GM19043 (cell line): ENCODE data around the gene SRF.

Experiments
- ATAC-seq: cut with Tn5 transposase; IDR thresholded peaks from one replicate; pipeline ENCODE4 v1.9.1; 2021; ENCODE audit warnings: low read depth; ENCODE audit not compliant: unreplicated experiment

Gene SRF

DNA sequence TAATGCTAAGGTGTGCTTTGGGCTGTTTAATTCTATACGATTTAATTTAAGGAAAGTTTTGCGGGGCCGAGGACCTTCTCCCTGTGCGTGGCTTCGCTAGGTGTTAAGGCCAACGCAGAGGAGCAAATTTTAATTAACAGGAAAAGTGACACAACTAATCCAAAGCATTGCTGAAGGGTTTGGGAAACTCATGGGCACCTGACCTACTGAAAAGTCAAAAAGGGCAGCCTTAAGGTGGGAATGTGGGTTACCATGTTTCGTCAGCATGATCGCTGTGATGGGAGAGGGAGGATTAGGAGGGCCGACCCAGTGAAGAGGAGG lies 10.5 kb downstream of the SRF start:
- ATAC-seq = no peak

DNA sequence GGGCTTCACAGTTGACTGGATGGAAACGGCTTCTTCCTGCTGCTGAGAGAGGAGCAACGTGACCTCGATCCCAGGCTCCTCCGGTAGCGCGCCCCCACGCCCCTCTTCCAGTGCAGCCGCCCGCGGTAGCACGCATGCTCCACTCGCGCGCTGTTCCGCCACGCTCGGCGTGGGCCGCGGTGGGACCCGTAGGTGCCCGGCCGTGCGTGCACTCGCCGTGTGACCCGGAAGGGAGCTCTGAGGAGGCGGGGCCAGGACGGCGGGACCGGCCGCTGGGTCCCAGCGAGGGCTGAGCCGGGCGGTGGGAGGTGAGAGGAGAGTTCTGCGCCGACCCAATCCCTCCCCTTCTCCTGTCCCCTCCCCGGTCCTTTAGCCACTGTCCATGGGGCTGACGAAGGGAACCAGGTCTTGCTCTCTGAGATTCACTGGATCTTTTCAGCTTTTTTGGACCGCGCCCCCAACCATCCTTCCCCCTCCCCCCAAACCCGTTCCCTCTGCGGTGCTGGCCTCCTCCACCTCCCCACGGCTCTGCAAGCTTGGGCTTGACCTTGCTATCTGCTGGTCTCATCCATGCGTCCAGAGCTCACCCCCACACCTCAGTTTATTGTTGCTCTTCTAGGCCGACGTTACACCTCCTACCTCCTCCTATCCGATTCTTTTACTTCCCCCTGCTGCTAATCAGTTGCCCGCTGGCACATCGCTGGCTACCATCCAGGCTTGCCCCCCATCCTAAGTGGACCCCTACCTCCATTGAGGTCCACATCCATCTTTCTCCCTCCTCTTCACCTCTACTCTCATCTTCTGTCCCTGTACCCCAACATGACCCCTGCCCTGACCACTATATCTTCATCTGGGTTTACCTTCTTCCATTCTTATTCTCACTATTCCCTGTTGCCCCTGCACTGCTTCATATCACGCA lies 11.1 kb downstream of the SRF start, which contains the start of gene CUL9:
TSS of gene CUL9 (plus strand) at position 255 of the 919 bp plus-strand sequence. CDS start 2,115 bp downstream, outside the sequence.
- ATAC-seq = peak; percentile 94

DNA sequence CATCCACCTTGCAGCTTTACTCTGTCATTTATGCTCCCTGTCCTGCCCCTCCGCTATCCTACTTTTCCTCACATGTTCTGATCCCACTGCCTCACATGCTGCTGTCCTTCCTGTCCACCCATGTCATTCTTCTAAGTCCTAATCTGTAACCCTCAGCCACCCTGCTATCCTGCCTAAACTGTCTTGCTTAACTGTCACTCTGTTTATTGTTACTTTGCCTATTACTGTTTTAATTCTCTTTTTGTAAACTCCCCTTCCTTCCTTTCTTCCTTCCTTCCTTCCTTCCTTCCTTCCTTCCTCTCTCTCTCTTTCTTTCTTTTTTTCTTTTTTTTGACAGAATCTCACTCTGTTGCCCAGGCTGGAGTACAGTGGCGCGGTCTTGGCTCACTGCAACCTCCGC lies 12.4 kb downstream of the SRF start:
- ATAC-seq = no peak

DNA sequence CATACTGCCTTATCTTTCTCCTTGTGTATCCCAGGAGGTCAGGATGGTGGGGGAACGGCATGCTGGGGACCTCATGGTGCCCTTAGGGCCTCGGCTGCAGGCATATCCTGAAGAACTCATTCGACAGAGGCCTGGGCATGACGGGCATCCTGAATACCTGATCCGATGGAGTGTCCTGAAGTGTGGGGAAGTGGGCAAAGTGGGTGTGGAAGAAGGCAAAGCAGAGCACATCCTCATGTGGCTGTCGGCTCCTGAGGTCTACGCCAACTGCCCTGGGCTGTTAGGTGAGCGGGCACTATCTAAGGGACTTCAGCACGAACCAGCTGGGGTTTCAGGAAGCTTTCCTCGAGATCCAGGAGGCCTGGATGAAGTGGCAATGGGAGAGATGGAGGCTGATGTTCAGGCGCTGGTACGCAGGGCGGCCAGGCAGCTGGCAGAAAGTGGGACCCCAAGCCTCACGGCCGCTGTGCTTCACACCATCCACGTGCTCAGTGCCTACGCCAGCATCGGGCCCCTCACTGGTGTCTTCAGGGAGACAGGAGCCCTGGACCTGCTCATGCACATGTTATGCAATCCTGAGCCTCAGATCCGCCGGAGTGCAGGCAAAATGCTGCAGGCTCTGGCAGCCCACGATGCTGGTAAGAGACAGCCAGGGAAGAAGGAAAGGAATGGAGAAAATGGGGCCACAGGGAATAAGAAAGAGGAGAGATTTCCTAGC lies 13.4 kb downstream of the SRF start:
- ATAC-seq = no peak

DNA sequence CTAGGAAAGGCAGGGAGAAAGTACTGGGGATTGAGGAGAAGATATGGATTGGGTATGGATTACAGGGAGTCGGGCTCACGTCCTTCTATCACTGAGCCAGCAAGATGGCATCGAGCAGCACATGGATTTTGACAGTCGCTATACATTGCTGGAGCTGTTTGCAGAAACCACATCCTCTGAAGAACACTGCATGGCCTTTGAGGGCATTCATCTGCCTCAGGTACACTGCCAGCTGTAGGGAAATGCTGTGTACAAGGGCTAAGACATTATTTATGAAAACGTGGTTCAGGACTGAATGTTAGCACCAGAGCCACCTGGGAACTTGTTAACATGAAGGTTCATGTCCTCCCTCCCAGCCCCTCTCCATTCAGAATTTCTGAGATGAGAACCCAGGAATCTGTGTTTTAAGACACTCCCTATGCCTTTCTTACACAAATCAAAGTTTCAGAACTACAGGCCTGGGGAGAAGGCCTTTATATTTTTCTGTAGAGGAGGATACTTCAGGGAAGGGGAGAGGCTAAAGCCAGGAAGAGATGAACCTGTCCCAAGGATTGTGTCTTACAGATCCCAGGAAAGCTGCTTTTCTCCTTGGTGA lies 14.4 kb downstream of the SRF start:
- no peak for ATAC-seq

DNA sequence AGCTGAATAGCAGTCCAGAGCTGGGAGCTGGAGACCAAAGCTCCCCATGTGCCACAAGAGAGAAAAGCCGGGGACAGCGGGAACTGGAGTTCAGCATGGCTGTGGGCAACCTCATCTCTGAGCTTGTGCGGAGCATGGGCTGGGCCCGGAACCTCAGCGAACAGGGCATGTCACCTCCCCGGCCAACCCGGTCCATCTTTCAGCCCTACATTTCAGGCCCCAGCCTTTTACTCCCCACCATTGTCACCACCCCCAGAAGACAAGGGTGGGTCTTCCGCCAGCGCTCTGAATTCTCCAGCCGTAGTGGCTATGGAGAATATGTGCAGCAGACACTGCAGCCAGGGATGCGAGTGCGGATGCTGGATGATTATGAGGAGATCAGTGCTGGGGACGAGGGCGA lies 14.9 kb downstream of the SRF start:
- ATAC-seq = no peak

DNA sequence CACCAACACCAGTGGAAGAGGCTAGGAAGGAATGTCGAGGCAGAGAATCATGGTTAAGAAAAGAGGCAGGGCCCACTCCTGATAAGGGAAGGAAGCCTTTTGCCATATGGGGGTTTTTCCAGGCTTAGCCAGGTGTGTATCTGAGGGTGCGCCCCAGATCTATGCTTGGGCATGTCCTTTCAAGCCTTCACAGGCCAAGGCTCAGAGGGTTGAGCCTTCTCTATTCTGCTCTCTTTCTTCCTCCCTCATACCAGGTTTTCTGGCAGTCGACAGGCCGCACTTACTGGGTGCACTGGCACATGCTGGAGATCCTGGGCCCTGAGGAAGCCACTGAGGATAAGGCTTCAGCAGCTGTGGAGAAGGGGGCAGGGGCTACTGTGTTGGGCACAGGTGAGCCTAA lies 15.6 kb downstream of the SRF start:
- no peak for ATAC-seq

DNA sequence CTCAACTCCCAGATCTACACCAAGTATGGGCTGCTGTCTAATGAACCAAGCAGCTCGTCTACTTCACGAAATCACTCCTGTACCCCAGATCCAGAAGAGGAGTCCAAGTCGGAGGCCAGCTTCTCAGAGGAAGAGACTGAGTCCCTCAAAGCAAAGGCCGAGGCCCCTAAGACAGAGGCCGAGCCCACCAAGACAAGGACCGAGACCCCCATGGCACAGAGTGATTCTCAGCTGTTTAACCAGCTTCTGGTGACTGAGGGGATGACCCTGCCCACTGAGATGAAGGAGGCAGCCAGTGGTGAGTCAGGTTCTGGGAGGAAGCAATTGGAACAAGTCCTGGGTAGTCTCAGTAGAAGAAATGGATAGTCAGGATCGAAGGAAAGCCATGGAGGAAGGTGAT lies 16.8 kb downstream of the SRF start:
- no peak for ATAC-seq

DNA sequence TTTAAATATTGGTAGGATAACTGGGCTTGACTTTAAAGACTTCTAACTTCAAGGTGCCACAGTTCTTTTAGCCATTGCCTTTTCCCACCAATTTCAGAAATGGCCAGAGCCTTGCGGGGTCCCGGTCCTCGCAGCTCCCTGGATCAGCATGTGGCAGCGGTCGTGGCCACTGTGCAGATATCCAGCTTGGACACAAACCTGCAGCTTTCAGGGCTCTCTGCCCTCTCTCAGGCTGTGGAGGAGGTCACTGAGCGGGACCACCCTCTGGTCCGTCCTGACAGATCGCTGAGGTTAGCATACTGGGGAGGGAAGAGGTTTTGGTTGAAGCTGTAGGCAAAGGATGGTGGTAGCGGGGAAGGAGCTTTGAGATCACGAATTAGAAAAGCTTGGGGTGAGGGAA lies 17.4 kb downstream of the SRF start:
- no peak for ATAC-seq

DNA sequence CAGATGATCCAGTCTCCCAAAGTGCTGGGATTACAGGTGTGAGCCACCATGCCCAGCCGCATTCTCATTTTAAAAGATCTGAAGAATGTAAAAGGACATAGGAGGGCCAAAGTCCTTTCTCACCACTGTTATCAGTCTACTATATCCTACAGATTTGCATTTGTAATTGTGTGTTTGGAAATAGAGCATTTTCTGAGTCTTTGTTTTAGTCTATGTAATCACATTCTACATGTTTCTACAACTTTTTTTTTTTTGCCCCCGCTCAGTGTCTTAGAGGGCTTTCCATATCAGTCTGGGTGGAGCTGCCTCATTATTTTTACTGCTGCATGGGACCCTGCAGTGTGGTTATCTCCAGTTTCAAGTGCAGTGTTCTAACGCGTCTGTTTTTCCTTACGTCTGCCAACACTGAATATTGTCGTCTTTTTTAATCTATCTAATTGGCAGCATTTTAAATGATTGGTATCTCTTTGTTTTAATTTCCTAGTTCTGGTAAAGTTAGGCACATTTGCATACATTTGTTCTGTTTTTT lies 18.8 kb downstream of the SRF start:
- no peak for ATAC-seq

DNA sequence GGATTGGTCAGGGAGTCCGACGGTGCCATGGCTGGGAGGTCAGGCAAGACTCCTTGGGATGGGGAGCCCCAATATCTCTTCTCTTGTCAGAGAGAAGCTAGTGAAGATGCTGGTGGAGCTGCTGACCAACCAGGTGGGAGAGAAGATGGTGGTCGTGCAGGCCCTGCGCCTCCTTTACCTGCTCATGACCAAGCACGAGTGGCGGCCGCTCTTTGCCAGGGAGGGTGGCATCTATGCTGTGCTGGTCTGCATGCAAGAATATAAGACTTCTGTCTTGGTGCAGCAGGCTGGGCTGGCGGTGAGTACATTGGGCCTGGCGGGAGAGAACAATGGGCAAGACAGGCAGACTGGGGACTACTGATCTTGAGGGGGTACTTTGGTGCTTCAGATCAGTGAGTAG lies 21.8 kb downstream of the SRF start:
- ATAC-seq = no peak

DNA sequence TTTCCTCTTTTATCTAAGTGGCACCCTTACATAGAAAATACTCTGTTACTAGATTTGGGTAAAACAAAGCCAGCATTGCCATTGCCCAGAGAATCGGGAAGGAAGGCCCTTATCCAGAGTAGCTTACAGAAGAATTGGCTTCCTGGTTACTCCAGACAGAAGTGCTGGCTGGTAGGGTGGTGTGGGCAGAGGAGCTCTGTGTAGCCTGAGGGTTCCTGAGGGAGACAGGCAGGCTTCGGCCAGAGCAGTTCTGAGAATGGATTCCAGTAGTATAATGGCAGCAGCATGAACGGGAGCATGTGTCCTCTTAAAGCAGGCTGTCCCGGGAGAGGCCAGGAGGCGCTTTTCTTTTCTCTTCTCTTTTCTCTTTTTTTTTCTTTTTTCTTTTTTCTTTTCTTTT lies 22.9 kb downstream of the SRF start:
- no peak for ATAC-seq

DNA sequence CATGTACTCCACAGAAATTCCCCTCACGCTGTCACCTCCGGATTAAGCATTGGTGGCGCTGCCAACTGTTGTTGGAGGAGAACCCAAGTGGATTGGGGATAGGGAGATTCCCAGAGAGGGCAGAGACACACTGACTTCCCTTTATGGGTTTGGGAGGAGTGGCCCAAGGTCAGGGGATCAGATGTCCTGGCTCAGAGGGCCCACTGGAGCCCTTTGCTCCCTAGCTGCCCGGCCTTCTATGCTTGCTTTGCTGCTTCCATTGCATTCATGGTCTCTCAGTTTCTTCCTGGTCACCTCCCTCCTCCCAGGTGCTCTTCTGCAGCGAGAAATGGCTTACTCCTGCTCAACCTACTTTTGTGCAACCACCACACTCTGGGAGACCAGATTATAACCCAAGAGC lies 25.3 kb downstream of the SRF start:
- ATAC-seq = no peak

DNA sequence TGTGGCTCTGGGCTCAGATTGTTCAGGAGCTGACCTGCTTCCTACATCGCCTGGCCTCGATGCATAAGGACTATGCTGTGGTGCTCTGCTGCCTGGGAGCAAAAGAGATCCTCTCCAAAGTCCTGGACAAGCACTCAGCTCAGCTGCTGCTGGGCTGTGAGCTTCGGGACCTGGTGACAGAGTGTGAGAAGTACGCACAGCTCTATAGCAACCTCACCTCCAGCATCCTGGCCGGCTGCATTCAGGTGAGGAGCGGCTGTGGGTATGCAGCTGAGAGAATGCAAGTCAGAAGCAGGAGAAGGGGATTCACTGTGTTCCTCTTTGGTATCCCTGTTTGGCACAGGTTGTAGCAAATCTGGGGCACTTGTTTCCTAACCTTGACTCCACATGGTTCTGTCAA lies 28.8 kb downstream of the SRF start:
- no peak for ATAC-seq

DNA sequence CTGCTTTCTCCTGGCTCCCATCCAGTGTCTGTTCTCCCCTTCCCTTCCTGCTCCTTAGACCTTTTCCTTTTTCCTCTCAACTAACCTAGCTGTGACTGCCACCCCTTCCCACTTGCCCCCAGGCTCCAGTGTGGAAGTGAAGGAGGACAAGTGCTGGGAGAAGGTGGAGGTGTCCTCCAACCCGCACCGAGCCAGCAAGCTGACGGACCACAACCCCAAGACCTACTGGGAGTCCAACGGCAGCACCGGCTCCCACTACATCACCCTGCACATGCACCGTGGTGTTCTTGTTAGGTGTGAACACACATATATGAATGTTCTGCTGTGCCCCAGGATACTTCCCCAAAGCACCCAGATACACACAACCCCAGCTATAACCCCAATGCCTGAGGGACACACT lies 29.5 kb downstream of the SRF start:
- no peak for ATAC-seq

DNA sequence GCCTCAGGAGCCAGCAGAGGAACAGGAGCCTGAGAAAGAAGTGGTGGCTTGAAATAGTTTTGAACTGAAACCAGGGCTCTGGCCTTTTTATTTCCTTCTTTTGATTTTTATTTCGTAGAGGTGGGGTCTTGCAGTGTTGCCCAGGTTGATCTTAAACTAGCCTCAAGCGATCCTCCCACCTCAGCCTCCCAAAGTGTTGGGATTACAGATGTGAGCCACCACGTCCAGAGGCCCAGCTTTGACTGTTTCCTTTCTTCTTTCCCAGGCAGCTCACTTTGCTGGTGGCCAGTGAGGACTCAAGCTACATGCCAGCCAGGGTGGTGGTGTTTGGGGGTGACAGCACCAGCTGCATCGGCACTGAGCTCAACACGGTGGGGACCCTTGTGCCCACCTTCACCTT lies 31.4 kb downstream of the SRF start:
- no peak for ATAC-seq

DNA sequence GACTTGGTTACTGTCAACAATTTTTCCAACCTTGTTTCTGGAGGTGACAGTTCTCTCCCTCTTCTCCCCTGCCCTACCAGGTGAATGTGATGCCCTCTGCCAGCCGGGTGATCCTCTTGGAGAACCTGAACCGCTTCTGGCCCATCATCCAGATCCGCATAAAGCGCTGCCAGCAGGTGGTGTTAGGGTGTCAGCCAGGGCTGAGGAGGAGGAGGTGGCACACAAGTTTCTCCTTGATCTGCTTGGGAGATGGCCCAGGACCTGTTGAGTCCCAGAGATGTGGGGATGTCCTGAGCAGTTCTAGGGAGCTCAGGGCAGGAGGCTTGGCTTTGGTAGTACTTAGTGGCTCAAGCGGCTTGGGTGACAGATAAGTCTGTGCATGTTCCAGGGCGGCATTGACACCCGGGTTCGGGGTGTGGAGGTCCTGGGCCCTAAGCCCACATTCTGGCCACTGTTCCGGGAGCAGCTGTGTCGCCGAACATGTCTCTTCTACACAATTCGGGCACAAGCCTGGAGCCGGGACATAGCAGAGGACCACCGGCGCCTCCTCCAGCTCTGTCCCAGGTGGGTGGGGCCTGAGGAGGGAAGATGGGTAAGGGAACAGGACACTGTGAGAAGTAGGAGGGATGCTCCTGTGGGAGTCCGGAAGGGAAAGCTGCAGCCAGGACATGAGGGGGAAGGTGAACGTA lies 32.1 kb downstream of the SRF start:
- no peak for ATAC-seq

DNA sequence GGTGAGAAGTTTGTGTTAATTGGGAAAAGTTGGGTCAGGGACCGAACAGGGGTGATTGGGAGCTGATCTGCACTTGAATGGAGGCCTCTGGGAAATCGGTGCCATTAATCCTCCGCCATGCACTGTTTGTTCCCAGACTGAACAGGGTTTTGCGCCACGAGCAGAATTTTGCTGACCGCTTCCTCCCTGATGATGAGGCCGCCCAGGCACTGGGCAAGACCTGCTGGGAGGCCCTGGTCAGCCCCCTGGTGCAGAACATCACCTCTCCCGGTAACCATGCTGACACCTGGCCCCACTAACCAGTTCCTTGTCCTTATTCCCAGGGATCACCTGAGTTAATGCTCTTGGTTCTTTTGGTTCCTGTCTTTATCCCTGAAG lies 32.6 kb downstream of the SRF start:
- ATAC-seq = no peak

DNA sequence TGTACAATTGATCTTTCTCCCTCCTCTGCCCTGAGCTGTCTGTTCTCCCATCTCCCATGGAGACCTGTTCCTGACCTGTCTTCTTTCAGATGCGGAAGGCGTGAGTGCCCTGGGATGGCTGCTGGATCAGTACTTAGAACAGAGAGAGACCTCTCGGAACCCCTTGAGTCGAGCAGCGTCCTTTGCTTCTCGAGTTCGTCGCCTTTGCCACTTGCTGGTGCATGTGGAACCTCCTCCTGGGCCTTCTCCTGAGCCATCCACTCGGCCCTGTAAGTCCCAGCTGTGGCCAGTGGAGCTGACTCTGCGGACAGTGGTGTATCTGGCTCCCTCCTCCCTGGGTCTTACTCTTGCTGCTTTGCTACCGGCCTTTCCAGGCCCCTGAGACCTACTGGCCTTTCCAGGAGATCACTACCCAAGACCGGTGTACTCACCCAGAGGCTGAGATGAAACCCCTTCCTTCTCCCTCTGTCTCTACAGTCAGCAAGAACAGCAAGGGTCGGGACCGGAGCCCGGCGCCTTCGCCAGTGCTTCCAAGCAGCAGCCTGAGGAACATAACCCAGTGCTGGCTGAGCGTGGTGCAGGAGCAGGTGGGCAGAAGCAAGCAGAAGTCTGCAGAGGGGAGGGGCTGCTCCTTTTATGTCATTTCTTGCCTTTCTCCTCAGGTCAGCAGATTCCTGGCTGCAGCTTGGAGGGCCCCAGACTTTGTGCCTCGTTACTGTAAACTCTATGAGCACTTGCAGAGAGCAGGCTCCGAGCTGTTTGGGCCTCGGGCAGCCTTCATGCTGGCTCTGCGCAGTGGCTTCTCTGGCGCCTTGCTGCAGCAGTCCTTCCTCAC lies 33.4 kb downstream of the SRF start:
- ATAC-seq = no peak

DNA sequence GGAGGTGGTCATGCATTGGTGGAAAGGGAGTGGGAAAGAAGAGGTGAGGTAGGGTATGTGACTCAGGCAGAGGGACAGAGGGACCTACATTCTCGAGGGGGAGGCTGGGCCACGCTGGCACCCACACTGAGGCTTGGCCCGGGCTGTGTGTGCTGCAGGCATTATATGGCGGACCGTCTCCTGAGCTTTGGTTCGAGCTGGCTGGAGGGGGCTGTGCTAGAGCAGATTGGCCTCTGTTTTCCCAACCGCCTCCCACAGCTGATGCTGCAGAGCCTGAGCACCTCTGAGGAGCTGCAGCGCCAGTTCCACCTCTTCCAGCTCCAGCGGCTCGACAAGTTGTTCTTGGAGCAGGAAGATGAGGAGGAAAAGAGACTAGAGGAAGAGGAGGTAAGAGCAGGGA lies 34.8 kb downstream of the SRF start:
- no peak for ATAC-seq
